Activated CD4-positive, alpha-beta T cell treated with anti-CD3 and anti-CD28 coated beads, Interleukin-2, amount 50 U/mL, for 24 hours (primary cell): ENCODE results near the gene ZNF770.

Source experiments
- DNase-seq, 2 donors: peaks; one replicate each; pipeline ENCODE4 v3.0.0-alpha.2; 2020; ENCODE audit warnings: low read depth in 1 of 2, low spot score in 1 of 2

The ZNF770 gene

GRCh38 chr15:34988027-34988902, at the start of gene ZNF770:
TSS of gene ZNF770 (minus strand) at chr15:34988287. CDS start at chr15:34983434, 4,853 bp downstream.
- peak; percentile 74 to 80 for DNase-seq

DNA sequence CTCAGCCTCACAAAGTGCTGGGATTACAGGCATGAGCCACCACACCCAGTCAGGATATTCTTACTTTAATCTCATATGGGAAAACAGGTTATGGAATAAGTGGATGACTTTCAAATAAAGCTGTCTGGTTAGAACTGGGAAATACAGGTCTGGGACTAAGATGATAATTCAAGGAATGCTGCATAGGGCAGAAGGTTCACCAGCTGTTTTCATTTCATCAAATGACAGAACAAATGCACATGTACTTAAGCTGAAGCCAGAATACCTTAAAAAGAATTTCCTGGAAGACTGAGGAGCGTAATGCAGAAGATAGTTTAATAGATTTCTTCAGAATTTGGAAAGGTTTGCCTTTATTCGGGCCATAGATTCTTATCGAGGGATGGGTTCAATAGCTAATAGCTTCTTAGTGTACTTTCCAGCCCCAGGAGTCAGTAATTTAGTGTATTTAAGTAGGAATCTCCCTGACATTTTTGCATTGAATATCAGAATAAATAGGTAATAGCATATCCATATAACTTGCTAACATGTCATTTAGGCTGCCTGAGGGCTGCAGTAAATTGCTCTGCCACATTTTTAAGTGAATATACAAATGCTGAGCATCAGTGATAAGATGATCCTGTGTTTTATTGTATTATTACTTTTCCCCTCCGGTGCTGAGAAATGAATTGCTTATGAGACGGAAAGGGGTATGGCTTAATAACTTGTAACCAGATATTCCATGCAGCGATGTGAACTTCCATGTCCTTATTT, 40.3 kb upstream of the ZNF770 start:
- no peak for DNase-seq

DNA sequence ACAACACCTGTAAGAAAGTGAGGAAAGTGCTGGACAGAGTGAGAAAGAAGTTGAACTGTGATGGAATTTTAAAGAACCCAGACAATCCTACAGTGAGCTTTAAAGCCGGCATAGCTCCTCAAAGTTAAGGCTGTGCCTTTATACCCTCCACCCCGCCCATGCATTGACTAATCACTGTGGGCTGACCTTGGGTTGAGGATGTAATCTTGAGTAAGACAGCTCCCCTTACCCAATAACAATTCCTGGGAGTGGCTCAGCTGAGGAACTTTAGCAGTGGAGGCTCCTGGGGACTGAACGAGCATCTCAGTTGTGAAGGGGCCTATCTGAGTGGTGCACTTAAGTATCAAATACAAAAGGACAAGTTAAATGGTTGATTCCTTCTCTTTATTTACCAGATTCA, 35.7 kb upstream of the ZNF770 start:
- DNase-seq: no peak

DNA sequence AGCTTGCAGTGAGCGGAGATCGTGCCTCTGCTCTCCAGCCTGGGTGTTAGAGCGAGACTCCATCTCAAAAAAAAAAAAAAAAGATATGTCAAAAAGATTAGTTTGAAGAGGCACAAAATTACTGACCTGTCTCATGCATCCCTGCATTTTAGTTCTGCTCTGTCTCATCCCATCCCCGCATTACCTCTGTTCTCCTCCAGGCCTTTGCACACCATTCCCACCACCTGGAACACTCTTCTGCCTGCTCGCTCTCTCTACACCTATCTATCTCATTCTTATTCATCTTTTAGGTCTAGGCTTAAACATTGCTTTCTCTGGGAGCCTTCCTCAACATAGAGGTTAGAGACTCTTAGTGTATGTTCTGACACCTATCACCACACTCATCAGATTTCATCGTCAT, 32.9 kb upstream of the ZNF770 start:
- DNase-seq: no peak

DNA sequence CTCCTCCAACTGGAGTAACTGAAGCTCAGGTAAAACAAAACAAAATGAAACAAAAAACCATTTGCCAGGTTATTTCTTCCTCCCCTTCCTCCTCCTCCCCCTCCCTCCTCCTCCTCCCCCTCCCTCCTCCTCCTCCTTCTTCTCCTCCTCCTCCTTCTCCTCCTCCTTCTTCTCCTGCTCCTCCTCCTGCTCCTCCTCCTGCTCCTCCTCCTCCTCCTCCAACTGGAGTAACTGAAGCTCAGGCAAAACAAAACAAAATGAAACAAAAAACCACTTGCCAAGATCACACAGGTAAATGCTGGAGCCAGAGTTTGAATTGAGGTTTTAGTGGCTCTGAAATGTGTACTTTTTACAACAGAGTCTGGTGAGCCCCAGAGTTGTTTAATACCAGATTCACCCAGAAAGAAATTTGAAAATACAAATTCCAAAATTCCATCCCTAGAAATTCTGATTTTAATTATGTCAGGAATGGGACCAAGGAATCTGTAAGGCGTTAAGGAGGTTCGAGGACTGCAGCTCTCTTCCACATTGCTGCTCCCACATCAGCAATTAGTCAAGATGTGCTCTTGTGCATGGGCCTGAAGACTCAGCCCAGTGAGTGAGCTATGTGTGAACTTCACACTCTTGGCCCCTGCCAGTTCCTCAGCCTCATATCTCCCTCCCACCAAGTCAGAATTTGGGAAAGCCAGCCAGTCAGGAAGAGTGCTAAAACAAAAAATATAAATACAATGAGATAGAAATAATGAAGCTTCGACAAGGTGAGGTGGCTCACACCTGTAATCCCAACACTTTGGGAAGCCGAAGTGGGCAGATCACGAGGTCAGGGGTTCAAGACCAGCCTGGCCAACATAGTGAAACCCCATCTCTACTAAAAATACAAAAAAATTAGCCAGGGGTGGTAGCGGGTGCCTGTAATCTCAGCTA, 31.6 kb upstream of the ZNF770 start:
- DNase-seq: no peak

DNA sequence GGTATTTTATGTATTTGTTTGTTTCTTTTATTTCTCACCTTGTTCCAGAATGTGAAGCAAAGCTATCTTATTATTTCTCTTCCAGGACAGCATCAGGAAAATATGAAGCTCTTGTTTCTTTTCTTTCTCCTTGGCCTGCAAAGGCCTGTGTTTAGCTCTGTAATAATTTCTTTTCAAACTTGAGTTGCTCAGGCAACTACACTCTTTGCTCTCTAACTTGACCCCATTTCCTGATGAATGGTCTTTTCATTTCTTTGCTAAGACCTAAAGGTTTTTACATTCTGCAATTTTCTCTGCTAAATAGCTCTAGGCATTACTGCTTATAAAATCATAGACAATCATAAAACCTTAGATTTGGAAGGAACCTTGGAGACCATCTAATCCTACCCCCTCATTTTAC, 26.2 kb upstream of the ZNF770 start:
- no peak for DNase-seq

- no peak for DNase-seq
Observed at GRCh38 chr15:35013370-35013769, 25.3 kb upstream of the ZNF770 start.

DNA sequence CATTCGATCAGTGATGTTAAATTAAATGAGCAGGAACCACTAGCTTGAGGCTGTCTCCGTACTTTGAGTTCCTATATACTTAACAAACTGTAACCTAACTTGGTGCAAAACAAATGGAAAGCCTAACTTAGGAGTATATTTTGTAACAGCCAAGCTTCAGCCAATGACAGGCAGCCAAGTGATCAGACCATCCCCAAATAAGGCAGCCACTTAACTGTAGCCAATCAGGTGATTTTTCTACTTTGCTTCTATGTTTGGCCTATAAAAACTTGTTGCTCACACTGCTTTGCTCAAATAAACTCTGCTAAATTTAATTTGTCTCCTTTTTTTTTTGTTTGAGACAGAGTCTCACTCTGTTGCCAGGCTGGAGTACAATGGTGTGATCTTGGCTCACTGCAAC, 19.3 kb upstream of the ZNF770 start:
- DNase-seq: no peak

DNA sequence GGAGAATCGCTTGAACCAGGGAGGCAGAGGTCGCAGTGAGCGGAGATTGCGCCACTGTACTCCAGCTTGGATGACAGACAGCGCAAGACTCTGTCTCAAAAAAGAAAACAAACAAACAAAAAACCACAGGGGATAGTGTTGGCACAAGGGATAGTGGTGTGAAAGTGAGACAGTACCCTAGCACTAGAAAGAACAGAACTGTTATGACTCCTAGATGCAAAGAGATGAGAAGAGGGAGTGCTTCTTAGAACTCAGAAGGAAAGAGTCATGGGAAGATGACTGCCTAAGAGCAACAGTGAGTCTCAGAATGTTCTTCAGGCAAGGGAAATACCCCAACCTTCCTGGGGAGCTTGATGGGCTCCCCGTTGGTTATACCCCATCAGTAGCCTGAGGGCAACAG, 17.8 kb upstream of the ZNF770 start:
- DNase-seq: no peak

DNA sequence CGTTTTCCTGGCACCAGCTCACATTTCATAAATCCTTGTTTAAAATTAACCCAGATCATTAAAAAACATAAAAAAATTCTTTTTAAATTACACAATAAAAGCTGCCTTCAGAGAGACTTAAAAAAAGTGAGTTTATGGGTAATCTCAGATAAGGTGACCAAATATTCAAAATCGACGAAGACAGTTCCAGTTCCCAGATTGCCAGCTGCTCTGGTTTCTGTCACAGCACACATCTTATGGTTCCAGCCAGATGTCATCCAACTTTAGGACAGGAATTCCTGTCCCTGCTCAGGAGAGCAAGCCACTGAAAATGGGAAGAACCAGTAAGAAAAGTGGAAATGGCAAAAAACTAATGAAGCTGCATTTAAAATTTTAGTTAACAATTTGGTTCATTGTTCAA, 15.8 kb upstream of the ZNF770 start:
- DNase-seq: no peak

GRCh38 chr15:35000511-35000910, 12.4 kb upstream of the ZNF770 start:
- DNase-seq: no peak

GRCh38 chr15:34999906-35000305, 11.8 kb upstream of the ZNF770 start:
- DNase-seq: no peak

GRCh38 chr15:34994925-34995324, 6.8 kb upstream of the ZNF770 start:
- no peak for DNase-seq

- DNase-seq: no peak
Observed at GRCh38 chr15:34993877-34994276, 5.8 kb upstream of the ZNF770 start.

DNA sequence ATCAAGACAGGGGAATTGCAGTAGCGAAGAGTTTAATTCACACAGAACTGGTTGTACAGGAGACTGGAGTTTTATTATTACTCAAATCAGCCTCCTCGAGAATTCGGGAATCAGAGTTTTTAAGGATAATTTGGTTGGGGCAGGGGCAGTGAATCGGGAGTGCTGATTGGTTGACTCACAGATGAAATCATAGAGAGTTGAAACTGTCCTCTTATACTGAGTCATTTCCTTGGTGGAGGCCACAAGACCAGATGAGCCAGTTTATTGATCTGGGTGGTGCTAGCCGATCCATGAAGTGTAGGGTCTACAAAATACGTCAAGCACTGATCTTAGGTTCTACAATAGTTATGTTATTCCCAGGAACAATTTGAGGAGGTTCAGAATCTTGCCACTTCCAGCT, 5.3 kb upstream of the ZNF770 start:
- DNase-seq: no peak

DNA sequence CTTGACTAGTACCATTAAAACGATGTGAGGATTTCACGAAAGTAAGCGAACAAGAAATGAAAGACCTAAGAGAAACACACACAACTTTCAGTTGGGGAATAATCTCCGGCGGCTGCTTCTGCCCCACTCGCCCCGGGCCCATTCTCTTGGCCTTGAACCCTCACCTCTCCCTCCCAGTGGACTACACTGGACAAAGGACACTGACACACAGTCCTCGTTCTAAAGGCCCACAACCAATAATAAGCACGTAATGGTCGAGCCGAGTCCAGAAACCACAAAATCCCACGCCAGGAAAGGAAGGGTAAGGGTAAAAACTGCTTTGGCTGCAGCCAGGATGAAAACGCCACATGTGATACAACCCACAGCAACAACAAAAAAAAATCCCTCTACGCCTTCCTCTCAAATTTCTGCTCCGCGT, 469 bp downstream of the ZNF770 start:
- no peak for DNase-seq

DNA sequence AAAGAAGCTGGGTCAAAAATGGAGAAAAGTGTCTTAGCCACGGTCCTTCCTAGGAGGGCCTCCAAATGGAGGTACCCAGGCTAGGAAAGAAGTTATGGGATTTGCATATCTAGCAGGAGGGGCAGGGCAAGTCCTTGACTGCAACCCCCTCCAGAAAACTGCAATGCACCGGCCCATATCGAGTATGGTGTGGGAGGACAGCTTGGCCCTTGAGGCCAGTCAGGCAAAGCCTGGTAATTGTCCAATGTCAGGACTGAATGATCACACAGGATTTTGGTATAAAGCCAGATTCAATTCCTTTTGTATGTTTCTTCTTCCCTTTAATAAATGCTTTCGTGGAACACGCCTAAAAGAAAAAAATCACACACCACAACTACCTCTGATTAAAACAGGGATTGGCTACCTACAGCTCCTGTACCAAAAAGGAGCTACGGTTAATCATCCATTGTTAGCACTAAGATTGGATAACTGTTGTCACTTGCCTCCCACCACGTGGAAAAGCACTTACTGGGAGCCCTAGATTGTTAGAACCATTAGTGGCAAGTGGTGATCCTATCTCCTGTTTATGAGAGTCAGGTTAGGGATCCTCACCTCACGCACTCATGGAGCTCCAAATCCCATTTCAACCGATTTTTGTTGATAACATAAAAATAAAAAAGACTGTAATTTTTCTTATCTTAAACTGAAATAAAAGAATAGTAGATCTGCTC, 1.2 kb downstream of the ZNF770 start:
- no peak for DNase-seq

- DNase-seq: no peak
Observed at GRCh38 chr15:34986326-34986725, 1.8 kb downstream of the ZNF770 start.

- no peak for DNase-seq
Observed at GRCh38 chr15:34984889-34985630, 3.0 kb downstream of the ZNF770 start.

DNA sequence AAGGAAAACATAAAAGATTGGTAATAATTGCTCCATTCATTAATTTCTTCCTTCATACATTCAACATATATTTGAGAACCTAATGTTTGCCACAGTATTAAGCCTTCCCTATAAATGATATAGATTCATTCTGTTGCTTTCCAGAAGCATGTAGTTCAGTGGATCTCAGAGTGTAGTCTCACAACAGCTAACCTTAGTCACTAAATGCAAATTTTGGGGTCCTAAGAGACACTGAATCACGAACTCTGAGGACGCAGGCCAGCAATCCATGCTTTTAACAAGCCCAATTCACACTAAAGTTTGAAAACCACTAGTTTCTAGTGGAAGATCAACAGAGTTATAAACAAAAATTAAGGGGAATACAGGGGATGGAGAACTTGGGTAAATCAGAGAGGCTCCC, 11.3 kb downstream of the ZNF770 start:
- DNase-seq: no peak
